ENCODE results near the gene NCAPD2.

Gene NCAPD2

DNA sequence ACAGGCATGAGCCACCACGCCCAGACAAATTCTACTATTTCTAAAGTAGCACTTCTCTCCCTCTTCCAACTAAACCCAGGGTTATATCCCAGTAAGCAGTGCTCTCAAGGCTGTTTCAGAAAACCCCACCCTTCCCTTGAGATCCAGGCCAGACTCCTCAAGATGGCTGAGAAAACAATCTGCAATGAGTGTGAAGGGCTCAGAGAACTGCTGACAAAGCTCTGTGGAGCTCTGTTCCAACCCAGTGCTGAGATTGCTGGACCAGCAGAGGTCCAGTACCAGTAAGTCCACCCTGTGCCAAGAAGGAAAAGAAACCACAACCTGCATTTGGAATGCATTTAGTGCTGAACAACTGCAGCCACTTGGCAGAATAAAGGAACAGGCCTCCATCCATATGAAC is 65.6 kb downstream of the NCAPD2 start:
- TF ChIP-seq, protein P1, sequence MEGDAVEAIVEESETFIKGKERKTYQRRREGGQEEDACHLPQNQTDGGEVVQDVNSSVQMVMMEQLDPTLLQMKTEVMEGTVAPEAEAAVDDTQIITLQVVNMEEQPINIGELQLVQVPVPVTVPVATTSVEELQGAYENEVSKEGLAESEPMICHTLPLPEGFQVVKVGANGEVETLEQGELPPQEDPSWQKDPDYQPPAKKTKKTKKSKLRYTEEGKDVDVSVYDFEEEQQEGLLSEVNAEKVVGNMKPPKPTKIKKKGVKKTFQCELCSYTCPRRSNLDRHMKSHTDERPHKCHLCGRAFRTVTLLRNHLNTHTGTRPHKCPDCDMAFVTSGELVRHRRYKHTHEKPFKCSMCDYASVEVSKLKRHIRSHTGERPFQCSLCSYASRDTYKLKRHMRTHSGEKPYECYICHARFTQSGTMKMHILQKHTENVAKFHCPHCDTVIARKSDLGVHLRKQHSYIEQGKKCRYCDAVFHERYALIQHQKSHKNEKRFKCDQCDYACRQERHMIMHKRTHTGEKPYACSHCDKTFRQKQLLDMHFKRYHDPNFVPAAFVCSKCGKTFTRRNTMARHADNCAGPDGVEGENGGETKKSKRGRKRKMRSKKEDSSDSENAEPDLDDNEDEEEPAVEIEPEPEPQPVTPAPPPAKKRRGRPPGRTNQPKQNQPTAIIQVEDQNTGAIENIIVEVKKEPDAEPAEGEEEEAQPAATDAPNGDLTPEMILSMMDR (IDR thresholded peaks at IDR 0.05; ENCODE audit: insufficient read depth, low read length, poor library complexity, severe bottlenecking), result no peak
- no peak for TF ChIP-seq EZH2phosphoT487 (conservative IDR thresholded peaks at IDR 0.05; ENCODE audit: low read length)
- no peak overlapping the region for H3K27ac ChIP-seq (ENCODE audit: low read depth, low read length)

DNA sequence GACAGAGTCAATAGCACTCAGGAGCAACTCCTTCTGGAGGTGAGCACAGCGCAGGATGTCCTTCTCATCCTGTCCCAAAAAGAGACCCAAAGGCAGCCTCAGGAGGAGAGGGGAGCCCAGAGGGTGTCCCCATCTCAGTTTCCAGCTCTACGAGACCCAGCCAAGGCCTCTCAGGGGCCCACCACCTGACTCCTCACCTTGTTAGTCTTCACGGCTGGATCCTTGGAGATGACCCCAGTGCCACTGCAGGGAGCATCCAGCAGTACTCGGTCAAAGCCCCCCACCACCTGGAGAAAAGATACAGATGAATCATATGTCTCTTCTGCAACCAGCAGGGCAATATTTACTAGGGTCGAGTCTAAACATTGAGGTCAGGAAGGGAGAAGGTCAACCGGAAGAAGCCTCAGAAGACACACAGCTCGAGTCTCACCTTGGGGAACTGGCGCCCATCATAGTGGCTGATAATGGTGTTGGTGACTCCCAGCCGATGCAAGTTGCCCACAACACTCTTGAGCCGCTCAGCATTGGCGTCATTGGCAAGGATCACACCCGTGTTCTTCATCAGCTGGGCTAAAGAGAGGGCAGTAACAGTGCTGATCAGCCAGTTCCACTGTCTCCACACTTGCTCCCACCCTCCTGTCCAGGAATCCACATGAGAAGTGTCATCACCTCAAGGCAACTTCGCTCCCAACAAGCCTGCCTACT is 66.8 kb downstream of the NCAPD2 start:
- peaks cover 25% of the 10 kb centered on the region; the same call in 1 of the 2 replicates for H3K36me3 ChIP-seq (ENCODE audit: low read length)
- no peaks in the 10 kb centered on the region for H4K20me1 ChIP-seq (ENCODE audit: low read depth, low read length)
- no peak overlapping the region for H2AFZ ChIP-seq (ENCODE audit: low read depth, low read length, severe bottlenecking)
- TF ChIP-seq, protein P1 (IDR thresholded peaks at IDR 0.05; ENCODE audit: insufficient read depth, low read length, poor library complexity, severe bottlenecking), result no peak
- TF ChIP-seq EZH2phosphoT487 (conservative IDR thresholded peaks at IDR 0.05; ENCODE audit: low read length), result no peak
- H3K4me2 ChIP-seq (ENCODE audit: low read depth, low read length, poor library complexity, severe bottlenecking), result no peak overlapping the region
- H3F3A ChIP-seq (ENCODE audit: insufficient read depth), result peaks cover 24% of the 10 kb centered on the region
- H3K27ac ChIP-seq (ENCODE audit: low read depth, low read length), result no peak overlapping the region
- no peaks in the 10 kb centered on the region for H3K9me3 ChIP-seq (ENCODE audit: insufficient read depth, low read length)
- H3K9me2 ChIP-seq (replicated peaks; ENCODE audit: insufficient read depth, low read length), result no peaks in the 10 kb centered on the region
- no peak overlapping the region for H3K4me3 ChIP-seq (ENCODE audit: insufficient read depth, low read length, poor library complexity, severe bottlenecking)
- 0 out of 2 replicates have a peak, but pooled peaks cover 15% of the 10 kb centered on the region for H3K79me2 ChIP-seq (ENCODE audit: insufficient read depth, low read length)
- no peaks in the 10 kb centered on the region for H3K27me3 ChIP-seq (ENCODE audit: low read length)
- no peak overlapping the region for H3K9ac ChIP-seq (ENCODE audit: low read length)

More for the DNA sequence above, 65.6 kb downstream of the NCAPD2 start:
- Histone ChIP-seq H3K4me2 (ENCODE audit: low read depth, low read length, poor library complexity, severe bottlenecking) (no peak overlapping the region), H3F3A (ENCODE audit: insufficient read depth) (peaks cover 24% of the 10 kb centered on the region), H3K9me3 (ENCODE audit: insufficient read depth, low read length) (no peaks in the 10 kb centered on the region), H3K27me3 (ENCODE audit: low read length) (no peaks in the 10 kb centered on the region), H3K79me2 (ENCODE audit: insufficient read depth, low read length) (peaks cover 19% of the 10 kb centered on the region), H3K9me2 (replicated peaks; ENCODE audit: insufficient read depth, low read length) (no peaks in the 10 kb centered on the region), H3K9ac (ENCODE audit: low read length) (no peak overlapping the region), H3K36me3 (ENCODE audit: low read length) (peaks cover 20% of the 10 kb centered on the region; the same call in 1 of the 2 replicates), H4K20me1 (ENCODE audit: low read depth, low read length) (no peaks in the 10 kb centered on the region), H2AFZ (ENCODE audit: low read depth, low read length, severe bottlenecking) (no peak overlapping the region), H3K4me3 (ENCODE audit: insufficient read depth, low read length, poor library complexity, severe bottlenecking) (no peak overlapping the region)

DNA sequence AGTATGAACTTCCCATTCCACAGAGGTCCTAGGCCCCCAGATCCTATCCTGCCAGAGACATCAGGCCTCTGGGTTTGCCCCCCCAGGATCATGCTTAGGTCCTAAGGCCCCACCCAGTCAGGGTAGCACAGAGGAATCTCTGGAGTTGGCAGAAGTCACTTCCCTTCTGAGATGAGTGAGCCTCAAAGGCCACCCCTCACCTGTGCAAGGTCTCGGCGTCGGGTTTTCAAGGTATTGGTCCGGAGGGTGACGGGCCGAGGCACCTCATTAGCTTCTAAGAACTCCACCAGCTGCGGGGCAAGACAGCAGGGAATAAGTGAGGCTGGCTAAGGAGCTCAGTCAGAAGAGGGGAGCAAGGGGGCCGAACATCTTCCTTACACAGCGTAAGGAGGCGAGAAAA is 69.0 kb downstream of the NCAPD2 start:
- Histone ChIP-seq H3K9me2 (replicated peaks; ENCODE audit: insufficient read depth, low read length) (no peaks in the 10 kb centered on the region), H3K36me3 (ENCODE audit: low read length) (peaks cover 39% of the 10 kb centered on the region), H2AFZ (ENCODE audit: low read depth, low read length, severe bottlenecking) (no peak overlapping the region), H3K27me3 (ENCODE audit: low read length) (no peaks in the 10 kb centered on the region), H3K4me2 (ENCODE audit: low read depth, low read length, poor library complexity, severe bottlenecking) (no peak overlapping the region), H3K9me3 (ENCODE audit: insufficient read depth, low read length) (no peaks in the 10 kb centered on the region), H3K79me2 (ENCODE audit: insufficient read depth, low read length) (peaks cover 37% of the 10 kb centered on the region), H3K4me3 (ENCODE audit: insufficient read depth, low read length, poor library complexity, severe bottlenecking) (no peak overlapping the region), H3K9ac (ENCODE audit: low read length) (no peak overlapping the region), H3K27ac (ENCODE audit: low read depth, low read length) (no peak overlapping the region), H3F3A (ENCODE audit: insufficient read depth) (peaks cover 9% of the 10 kb centered on the region; the same call in 1 of the 2 replicates), H4K20me1 (ENCODE audit: low read depth, low read length) (no peaks in the 10 kb centered on the region)
- TF ChIP-seq, protein P1 (IDR thresholded peaks at IDR 0.05; ENCODE audit: insufficient read depth, low read length, poor library complexity, severe bottlenecking), result no peak
- TF ChIP-seq EZH2phosphoT487 (conservative IDR thresholded peaks at IDR 0.05; ENCODE audit: low read length), result no peak
